ELF-1 (cell line): ENCODE data around the gene ZSWIM4.
"Not testable (repeated sequence)": the region's sequence is repeated elsewhere in the genome, so short reads cannot be mapped to it uniquely, and the experiment has no call there.

Experiments used
- DNase-seq: peaks from one replicate; pipeline ENCODE4 v3.0.0-alpha.2; 2016; ENCODE audit warnings: low read depth, low spot score

The ZSWIM4 gene

DNA sequence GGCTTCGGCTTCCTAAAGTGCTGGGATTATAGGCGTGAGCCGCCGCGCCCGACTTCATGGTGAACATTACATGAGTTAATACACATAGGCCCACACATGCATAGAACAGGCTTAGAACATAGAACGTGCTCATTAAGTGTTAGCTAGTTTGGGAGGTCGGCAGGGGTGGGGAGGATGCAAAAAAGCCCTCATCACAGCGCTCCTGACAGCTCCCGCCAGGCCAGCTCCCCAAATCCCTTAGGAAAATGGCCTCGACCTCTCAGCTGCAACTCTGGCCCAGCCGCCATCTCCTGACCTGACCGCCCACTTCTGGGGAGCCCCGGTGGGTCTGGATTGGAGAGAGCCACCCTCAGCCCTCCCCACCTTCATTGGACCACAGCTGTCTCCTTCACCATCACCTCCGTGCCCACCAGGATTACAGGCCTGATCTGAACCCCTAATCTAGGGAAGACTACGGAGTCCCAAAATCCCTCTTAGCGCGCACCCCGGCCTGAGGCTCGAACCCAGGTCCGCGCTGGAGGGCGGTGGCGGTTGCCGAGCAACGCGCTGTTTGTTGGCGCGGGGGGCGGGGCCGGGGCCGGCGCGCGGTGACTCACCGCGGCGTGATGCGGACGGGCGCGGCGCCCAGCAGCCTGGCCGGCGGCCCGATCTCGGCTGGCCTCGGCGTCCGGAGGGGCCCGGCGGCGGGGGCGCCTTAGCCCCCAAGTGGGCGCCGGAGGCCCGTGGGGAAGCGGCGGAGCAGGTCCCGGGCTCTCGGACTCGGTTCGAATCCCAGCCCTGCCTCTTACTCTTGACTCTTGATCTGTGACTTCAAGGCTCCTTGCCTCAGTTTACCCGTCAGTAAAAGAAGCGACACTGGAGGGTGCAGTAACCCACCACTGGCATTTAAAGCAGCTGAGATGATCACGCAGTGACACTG is 55.0 kb downstream of the ZSWIM4 start:
- peak; percentile 78 for DNase-seq

DNA sequence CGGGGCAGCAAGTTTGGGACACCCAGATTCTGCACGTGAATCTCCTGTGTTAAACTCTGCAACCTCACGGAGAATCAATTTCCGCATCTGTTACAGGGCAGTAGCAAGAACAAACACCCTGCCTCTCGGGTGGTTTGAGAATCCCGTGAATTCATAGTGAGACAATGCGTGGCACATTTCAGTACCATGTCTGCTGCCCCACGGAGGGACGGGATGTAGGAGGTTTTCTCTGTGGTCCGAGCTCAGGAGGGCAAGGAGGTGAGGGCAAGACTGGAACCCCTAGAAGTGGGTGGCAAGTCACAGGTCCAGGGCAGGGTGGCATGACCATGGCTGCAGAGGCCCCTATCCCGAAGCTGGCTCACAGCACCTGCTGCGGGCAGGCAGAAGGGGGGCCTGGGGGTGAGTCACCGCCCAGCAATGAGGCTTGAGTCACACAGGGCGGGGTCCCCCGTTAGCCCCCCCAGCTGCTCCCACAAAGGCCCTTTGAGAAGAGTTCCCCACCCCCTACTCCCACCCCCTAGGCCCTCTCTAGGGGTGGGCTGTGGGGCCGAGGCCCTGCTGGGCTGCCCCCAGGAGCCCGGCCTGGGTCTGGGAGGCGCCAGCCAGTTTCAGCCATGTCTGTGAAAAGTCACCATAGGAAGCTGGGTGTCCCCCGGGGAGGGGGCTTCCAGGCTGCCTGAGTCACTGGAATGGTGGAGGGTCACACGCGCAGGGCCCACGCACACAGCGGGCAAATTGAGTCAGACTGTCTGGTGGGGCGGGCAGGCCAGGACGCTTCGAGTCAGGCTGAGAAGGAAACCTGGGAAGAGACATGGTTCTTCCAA is 55.9 kb downstream of the ZSWIM4 start:
- DNase-seq, result peak; percentile 69

DNA sequence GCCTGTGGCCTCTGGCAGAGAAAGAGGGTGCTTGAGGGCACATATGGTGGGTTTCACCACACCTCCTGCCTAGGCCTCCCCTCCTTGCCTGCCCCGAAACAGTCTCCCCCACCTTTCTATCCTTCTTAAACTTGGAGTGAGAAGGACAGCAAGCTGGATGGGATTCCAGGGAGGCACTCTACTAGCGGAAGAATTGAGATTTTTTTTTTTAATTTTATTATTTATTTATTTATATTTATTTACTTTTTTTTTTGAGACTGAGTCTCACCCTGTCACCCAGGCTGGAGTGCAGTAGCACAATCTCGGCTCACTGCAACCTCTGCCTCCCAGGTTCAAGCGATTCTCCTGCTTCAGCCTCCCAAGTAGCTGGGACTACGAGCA is 56.5 kb downstream of the ZSWIM4 start:
- not testable (repeated sequence) for DNase-seq

GRCh38 chr19:13852171-13852707 is 57.0 kb downstream of the ZSWIM4 start:
- DNase-seq, result peak; percentile 68

DNA sequence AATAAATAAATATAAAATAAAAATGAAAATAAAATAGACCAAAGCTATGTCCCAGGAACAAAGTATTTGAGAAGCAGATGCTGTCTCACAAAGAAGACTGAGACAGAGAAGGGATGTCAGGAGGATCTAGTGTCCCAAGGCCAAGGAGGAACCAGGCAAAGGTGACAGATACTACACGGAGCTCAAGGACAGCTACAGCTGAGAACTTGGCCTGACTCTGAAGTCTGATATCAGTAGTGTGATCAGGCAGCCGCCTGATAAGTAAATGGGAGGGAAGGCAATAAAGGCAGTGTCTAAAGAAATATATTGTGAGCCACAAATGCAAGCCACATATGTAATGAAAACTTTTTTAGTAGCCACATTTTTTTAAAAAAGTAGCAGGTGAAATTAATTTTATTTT is 61.3 kb downstream of the ZSWIM4 start:
- no peak for DNase-seq

DNA sequence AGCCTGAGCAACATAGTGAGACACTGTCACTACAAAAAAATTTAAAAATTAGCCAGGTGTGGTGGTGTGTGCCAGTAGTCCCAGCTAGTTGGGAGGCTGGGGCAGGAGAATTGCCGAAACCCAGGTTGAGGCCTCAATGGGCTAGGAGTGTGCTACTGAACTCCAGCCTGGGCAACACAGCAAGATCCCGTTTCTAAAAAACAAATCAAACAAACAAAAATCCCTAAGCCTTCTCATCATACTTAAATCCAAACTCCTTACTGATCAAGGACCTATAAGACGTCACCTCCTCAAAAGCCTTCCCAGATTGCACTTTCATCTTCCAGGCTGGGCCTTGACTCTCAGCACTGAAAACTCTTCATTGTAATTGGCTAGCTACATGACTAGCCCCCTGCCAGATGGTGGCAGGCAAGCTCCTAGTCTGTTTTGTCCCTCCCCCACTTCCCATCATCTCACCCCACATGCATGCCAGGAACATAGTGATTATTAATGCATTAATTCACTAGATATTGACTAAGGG is 64.2 kb downstream of the ZSWIM4 start:
- DNase-seq, result no peak

DNA sequence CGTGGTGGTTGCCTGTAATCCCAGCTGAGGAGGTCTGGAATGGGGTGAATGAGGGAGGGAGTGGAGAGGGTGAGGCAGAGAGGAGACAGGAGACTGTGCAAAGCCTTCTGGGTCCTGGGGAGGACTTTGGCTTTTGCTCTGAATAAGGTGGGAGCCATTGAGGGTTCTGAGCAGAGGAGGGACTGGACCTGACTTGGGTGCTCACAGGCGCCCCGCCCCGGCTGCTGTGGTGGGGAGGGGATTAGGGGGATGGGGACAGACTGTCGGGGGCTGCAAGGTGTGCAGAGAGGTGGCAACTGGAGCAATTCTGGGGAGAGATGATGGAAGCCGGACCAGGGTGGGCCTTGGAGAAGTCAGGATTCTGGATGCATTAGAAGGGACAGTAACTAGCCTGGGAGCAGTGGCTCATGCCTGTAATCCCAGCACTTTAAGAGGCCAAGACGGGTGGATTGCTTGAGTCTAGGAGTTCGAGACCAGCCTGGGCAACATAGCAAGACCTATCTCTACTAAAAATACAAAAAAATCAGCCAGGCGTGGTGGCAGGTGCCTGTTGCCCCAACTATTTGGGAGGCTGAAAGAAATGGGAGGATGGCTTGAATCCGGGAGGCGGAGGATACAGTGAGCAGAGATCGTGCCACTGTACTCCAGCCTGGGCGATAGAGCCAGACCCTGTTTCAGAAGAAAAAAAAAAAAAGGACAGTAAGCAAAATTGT is 65.6 kb downstream of the ZSWIM4 start:
- DNase-seq, result no peak

GRCh38 chr19:13861392-13861713 is 66.1 kb downstream of the ZSWIM4 start:
- no peak for DNase-seq

- peak; percentile 96 for DNase-seq
These were observed 66.7 kb downstream of the ZSWIM4 start for GRCh38 chr19:13861714-13862531.

DNA sequence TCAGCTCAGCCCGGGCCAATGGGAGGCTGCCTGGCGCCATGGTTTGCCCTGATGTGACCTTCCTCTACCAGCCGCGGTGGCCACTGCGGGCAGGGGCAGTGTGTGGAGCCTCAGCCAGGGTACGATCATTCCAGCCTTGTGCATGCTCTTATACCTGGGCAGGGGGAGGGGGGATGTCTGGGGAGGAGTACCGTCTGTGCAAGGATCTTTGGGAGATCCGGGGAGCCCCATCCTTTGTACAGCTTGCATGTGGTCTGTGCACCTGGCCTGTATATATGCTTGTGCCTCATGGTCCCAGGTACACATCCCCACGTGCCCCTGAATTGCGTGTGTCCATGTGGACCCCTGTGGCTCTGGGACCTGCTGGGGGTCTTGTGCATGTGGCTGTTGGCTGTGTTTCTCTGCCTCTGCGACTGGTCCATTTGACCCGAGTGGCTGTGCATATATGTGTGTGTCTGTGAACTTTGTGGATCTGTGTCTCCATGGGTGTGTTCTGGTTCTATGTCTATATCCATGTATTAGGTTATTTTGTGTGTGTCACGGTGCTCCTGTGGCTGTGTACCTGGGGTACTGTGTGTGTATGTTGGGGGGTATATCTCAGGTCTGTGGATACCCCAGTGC is 68.9 kb downstream of the ZSWIM4 start:
- no peak for DNase-seq

GRCh38 chr19:13864667-13865570 is 69.7 kb downstream of the ZSWIM4 start:
- DNase-seq, result no peak

GRCh38 chr19:13865571-13866462 is 70.6 kb downstream of the ZSWIM4 start:
- DNase-seq, result no peak

DNA sequence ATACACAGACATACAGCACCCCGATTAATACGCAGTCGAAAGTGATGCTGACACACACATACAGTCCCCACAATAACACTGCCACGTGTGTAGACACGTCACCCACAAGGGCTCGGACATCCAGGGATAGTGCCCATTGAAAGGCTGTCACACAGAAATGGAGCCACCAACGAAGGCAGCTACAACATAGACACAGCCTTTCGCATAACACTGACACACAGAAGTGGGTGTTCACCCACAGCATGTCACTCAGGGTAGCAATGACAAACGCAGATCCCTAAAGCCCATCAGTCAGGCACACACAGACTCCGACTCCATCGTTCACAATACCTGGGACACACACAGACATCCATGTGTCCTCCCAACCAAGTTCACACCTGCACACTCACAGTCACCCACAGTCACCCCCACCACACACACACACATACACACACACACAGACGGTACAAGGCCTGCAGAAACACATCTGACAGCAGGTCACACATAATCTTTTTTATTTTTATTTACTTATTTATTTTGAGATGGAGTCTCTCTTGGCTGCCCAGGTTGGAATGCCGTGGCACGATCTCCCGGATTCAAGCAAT is 71.3 kb downstream of the ZSWIM4 start:
- no peak for DNase-seq

- no peak for DNase-seq
These were observed 73.4 kb downstream of the ZSWIM4 start for GRCh38 chr19:13868663-13869062.

- no peak for DNase-seq
These were observed 74.0 kb downstream of the ZSWIM4 start for GRCh38 chr19:13869281-13869680.

DNA sequence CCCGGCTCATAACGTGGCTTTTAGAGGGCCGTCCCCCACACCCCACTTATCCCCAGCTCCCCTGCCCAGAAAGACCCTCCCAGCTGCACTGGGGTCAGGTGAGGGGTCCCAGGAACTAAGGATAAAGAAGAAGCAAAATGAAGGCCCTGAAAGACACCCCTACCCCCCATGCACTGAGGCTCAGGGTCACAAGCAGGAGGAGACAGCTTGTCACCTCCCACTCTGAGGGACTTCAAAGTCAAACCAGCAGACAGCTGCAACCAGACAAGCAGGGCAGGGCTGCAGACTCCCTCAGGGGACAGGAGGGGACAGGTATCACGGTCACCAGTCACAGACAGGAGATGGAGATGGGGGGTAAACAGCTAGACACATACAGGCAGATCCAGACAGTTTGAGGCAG is 75.6 kb downstream of the ZSWIM4 start:
- DNase-seq, result no peak

- no peak for DNase-seq
These were observed 77.1 kb downstream of the ZSWIM4 start for GRCh38 chr19:13872339-13872694.
